Measurements from ENCODE around the gene PIAS4.

Gene PIAS4

DNA sequence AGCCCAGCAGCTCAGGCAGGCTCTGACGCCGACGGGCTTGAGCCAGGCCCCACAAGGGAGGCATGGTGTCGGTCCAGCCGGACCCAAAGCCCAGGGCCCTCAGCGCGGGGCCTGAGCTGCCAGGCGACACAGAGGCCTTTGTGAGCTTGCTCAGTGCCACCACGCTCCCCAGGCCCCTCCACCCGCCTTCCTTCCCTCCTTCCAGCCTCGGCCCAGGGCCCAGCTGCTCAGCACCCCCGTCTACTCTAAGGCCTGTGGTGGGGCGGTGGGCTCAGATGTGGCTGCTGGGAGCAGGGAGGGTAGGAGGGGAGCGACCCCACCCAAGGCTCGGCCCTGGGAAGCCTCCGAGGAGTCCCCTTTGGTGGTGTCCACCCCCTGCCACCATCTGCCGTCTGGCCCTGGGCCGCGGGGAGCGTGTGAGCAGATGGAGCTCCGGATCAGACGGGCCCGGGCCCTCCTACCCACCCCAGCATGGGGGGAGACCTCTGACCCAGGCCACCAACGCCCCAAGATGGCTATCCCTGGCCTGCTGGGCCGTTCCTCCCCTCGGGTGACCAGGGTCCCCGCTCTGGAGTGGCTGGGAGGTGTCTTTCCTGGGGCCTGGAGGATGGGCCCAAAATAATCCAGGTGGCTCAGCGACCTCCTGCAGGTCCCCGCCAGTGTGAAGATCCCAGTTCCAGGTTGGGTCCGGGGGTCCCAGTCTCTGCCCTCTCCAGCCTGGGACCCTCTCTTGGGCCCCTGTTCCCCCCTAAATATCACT is 51.3 kb downstream of the PIAS4 start:
- TF ChIP-seq, protein P1, sequence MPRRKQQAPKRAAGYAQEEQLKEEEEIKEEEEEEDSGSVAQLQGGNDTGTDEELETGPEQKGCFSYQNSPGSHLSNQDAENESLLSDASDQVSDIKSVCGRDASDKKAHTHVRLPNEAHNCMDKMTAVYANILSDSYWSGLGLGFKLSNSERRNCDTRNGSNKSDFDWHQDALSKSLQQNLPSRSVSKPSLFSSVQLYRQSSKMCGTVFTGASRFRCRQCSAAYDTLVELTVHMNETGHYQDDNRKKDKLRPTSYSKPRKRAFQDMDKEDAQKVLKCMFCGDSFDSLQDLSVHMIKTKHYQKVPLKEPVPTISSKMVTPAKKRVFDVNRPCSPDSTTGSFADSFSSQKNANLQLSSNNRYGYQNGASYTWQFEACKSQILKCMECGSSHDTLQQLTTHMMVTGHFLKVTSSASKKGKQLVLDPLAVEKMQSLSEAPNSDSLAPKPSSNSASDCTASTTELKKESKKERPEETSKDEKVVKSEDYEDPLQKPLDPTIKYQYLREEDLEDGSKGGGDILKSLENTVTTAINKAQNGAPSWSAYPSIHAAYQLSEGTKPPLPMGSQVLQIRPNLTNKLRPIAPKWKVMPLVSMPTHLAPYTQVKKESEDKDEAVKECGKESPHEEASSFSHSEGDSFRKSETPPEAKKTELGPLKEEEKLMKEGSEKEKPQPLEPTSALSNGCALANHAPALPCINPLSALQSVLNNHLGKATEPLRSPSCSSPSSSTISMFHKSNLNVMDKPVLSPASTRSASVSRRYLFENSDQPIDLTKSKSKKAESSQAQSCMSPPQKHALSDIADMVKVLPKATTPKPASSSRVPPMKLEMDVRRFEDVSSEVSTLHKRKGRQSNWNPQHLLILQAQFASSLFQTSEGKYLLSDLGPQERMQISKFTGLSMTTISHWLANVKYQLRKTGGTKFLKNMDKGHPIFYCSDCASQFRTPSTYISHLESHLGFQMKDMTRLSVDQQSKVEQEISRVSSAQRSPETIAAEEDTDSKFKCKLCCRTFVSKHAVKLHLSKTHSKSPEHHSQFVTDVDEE (CRISPR knock-in tag; IDR thresholded peaks at IDR 0.05), result no peak
- TF ChIP-seq RARB (CRISPR knock-in tag; IDR thresholded peaks at IDR 0.05) (no peak), ZNF565 (CRISPR knock-in tag; conservative IDR thresholded peaks at IDR 0.05; ENCODE audit: low read depth) (no peak), ZNF8 (CRISPR knock-in tag; IDR thresholded peaks at IDR 0.05) (no peak), PPARA (CRISPR knock-in tag; IDR thresholded peaks at IDR 0.05; ENCODE audit: borderline replicate concordance) (no peak), TCF4 (CRISPR knock-in tag; IDR thresholded peaks at IDR 0.05; ENCODE audit: borderline replicate concordance) (no peak), CSDC2 (CRISPR knock-in tag; IDR thresholded peaks at IDR 0.05) (no peak), ESRRG (CRISPR knock-in tag; IDR thresholded peaks at IDR 0.05) (no peak), ISL1 (CRISPR knock-in tag; IDR thresholded peaks at IDR 0.05) (no peak), ARNTL (CRISPR knock-in tag; IDR thresholded peaks at IDR 0.05; ENCODE audit: borderline replicate concordance, low read depth) (no peak), ZC3H10 (CRISPR knock-in tag; IDR thresholded peaks at IDR 0.05) (no peak), GLIS3 (CRISPR knock-in tag; IDR thresholded peaks at IDR 0.05) (no peak), ZFP3 (CRISPR knock-in tag; IDR thresholded peaks at IDR 0.05) (no peak)
- TF ChIP-seq, protein P2, sequence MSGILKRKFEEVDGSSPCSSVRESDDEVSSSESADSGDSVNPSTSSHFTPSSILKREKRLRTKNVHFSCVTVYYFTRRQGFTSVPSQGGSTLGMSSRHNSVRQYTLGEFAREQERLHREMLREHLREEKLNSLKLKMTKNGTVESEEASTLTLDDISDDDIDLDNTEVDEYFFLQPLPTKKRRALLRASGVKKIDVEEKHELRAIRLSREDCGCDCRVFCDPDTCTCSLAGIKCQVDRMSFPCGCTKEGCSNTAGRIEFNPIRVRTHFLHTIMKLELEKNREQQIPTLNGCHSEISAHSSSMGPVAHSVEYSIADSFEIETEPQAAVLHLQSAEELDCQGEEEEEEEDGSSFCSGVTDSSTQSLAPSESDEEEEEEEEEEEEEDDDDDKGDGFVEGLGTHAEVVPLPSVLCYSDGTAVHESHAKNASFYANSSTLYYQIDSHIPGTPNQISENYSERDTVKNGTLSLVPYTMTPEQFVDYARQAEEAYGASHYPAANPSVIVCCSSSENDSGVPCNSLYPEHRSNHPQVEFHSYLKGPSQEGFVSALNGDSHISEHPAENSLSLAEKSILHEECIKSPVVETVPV (CRISPR knock-in tag; IDR thresholded peaks at IDR 0.05), result no peak
- TF ChIP-seq, protein P3, sequence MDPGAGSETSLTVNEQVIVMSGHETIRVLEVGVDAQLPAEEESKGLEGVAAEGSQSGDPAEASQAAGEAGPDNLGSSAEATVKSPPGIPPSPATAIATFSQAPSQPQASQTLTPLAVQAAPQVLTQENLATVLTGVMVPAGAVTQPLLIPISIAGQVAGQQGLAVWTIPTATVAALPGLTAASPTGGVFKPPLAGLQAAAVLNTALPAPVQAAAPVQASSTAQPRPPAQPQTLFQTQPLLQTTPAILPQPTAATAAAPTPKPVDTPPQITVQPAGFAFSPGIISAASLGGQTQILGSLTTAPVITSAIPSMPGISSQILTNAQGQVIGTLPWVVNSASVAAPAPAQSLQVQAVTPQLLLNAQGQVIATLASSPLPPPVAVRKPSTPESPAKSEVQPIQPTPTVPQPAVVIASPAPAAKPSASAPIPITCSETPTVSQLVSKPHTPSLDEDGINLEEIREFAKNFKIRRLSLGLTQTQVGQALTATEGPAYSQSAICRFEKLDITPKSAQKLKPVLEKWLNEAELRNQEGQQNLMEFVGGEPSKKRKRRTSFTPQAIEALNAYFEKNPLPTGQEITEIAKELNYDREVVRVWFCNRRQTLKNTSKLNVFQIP (CRISPR knock-in tag; IDR thresholded peaks at IDR 0.05; ENCODE audit: borderline replicate concordance, low read depth), result no peak
- TF ChIP-seq, protein P4, sequence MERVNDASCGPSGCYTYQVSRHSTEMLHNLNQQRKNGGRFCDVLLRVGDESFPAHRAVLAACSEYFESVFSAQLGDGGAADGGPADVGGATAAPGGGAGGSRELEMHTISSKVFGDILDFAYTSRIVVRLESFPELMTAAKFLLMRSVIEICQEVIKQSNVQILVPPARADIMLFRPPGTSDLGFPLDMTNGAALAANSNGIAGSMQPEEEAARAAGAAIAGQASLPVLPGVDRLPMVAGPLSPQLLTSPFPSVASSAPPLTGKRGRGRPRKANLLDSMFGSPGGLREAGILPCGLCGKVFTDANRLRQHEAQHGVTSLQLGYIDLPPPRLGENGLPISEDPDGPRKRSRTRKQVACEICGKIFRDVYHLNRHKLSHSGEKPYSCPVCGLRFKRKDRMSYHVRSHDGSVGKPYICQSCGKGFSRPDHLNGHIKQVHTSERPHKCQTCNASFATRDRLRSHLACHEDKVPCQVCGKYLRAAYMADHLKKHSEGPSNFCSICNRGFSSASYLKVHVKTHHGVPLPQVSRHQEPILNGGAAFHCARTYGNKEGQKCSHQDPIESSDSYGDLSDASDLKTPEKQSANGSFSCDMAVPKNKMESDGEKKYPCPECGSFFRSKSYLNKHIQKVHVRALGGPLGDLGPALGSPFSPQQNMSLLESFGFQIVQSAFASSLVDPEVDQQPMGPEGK (CRISPR knock-in tag; IDR thresholded peaks at IDR 0.05; ENCODE audit: borderline replicate concordance), result no peak
- ATAC-seq, result peak; percentile 28

DNA sequence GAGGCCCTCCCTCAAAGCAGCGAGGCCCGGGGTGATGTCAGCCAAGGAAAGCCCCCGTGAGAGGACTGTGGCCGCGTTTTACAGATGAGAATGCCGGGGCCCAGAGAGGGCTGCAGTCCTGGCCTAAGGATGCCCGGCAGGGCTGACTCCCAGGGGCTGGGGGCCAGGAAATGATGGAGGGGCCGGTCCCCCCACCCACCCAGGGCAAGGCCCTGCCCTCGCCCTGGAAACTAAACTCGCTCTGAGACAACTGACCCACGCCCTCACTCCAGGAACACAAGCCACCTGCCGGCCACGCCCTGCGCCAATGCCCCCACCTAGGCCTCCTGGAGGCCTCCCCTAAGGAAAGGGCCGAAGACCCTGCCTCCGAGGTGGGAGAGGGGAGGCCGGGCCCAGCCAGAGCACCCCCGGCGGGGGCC is 51.9 kb downstream of the PIAS4 start:
- TF ChIP-seq ZNF70 (CRISPR knock-in tag; IDR thresholded peaks at IDR 0.05), result no peak
- TF ChIP-seq CSDC2 (CRISPR knock-in tag; IDR thresholded peaks at IDR 0.05), result no peak
- TF ChIP-seq, protein P1 (CRISPR knock-in tag; IDR thresholded peaks at IDR 0.05), result no peak
- no peak for TF ChIP-seq GLIS3 (CRISPR knock-in tag; IDR thresholded peaks at IDR 0.05)
- no peak for TF ChIP-seq ZNF565 (CRISPR knock-in tag; conservative IDR thresholded peaks at IDR 0.05; ENCODE audit: low read depth)
- no peak for TF ChIP-seq TCF4 (CRISPR knock-in tag; IDR thresholded peaks at IDR 0.05; ENCODE audit: borderline replicate concordance)
- TF ChIP-seq, protein P2 (CRISPR knock-in tag; IDR thresholded peaks at IDR 0.05), result no peak
- no peak for TF ChIP-seq ZC3H10 (CRISPR knock-in tag; IDR thresholded peaks at IDR 0.05)
- TF ChIP-seq OSR1 (CRISPR knock-in tag; IDR thresholded peaks at IDR 0.05), result no peak
- no peak for TF ChIP-seq RARB (CRISPR knock-in tag; IDR thresholded peaks at IDR 0.05)
- TF ChIP-seq, protein P4 (CRISPR knock-in tag; IDR thresholded peaks at IDR 0.05; ENCODE audit: borderline replicate concordance), result no peak
- no peak for TF ChIP-seq ISL1 (CRISPR knock-in tag; IDR thresholded peaks at IDR 0.05)
- no peak for TF ChIP-seq PPARA (CRISPR knock-in tag; IDR thresholded peaks at IDR 0.05; ENCODE audit: borderline replicate concordance)
- TF ChIP-seq, protein P5, sequence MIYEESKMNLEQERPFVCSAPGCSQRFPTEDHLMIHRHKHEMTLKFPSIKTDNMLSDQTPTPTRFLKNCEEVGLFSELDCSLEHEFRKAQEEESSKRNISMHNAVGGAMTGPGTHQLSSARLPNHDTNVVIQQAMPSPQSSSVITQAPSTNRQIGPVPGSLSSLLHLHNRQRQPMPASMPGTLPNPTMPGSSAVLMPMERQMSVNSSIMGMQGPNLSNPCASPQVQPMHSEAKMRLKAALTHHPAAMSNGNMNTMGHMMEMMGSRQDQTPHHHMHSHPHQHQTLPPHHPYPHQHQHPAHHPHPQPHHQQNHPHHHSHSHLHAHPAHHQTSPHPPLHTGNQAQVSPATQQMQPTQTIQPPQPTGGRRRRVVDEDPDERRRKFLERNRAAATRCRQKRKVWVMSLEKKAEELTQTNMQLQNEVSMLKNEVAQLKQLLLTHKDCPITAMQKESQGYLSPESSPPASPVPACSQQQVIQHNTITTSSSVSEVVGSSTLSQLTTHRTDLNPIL (CRISPR knock-in tag; IDR thresholded peaks at IDR 0.05; ENCODE audit: low read depth), result no peak
- TF ChIP-seq ZFP30 (CRISPR knock-in tag; IDR thresholded peaks at IDR 0.05), result no peak
- no peak for TF ChIP-seq SNAI2 (CRISPR knock-in tag; IDR thresholded peaks at IDR 0.05)
- ATAC-seq, result no peak
